GM12891 (cell line): ENCODE measurements around the gene DLX3.

Experiments used
- PAX5 ChIP-seq: IDR thresholded peaks from 2 replicates; pipeline ENCODE4 v1.6.1; 2011; ENCODE audit warnings: low read length, moderate library complexity, mild to moderate bottlenecking; ENCODE audit not compliant: insufficient read depth, severe bottlenecking
- POLR2A ChIP-seq: IDR thresholded peaks from 2 replicates; pipeline ENCODE4 v1.6.1; 2011; ENCODE audit warnings: low read depth, low read length, control low read depth
- POLR2AphosphoS5 ChIP-seq: IDR thresholded peaks from 2 replicates; pipeline ENCODE4 v1.6.1; 2011; ENCODE audit warnings: low read depth, low read length, control low read depth
- SPI1 ChIP-seq: IDR thresholded peaks from 2 replicates; pipeline ENCODE4 v1.6.1; 2011; ENCODE audit warnings: low read depth, low read length, control low read depth

DNA sequence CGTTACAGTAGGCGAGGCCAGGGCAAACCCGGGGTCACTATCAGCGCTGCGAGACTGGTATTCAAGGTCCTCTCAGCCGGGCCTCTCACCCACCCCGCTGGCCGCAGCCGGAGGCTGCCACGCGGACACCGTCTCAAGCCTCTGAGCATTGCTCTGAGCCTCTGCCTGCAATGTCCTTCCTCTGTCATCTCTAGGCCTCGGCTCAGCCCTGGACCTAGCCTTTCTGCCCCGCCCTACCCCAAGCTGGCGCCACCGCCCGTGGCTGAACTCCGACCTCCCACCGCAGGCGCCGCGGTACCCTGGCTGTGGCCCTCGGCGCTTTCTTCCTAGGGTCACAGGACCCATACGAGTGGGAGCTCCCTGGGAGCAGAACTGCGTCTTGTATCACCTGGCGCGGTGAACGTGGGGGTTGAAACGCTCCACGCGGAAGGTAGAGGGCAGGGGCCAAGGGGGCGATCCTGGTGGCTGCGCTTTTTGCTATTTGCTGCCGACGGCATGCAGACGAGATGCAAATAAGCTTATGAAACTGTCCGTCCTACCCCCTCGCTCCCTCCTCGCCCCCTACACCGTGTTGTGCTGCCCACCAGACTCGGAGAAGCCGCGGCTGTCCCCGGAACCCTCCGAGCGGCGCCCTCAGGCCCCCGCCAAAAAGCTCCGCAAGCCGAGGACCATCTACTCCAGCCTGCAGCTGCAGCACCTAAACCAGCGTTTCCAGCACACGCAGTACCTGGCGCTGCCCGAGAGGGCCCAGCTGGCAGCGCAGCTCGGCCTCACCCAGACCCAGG, 22.3 kb downstream of the DLX3 start:
- TF ChIP-seq POLR2A (no peak), PAX5 (no peak), POLR2AphosphoS5 (no peak), SPI1 (no peak)
